ENCODE results near the gene KRT17. TPM values are rescaled to one million over a fixed set of nuclear protein-coding genes. Genes with fewer than 3 reads are reported as not detected.
"Not testable (repeated sequence)": the region's sequence is repeated elsewhere in the genome, so short reads cannot be mapped to it uniquely, and the experiment has no call there.

KRT17 gene
- total and polyA plus RNA-seq, 2 experiments from 2014 or later, result 1.8 to 3.8 TPM

GRCh38 chr17:41610965-41611640 is 13.3 kb downstream of the KRT17 start:
- peaks cover 11% of the 10 kb centered on the region for H3K27me3 ChIP-seq (replicated peaks; ENCODE audit: insufficient read depth)
- no peak overlapping the region for H3K4me2 ChIP-seq (ENCODE audit: unreplicated experiment)
- H4K20me1 ChIP-seq (ENCODE audit: insufficient read depth), result no peaks in the 10 kb centered on the region
- no peak overlapping the region for H3K4me3 ChIP-seq
- H3K9me3 ChIP-seq (ENCODE audit: low read depth), result no peaks in the 10 kb centered on the region
- no peaks in the 10 kb centered on the region for H3K36me3 ChIP-seq (ENCODE audit: low read depth)
- no peak for DNase-seq
- H3K79me2 ChIP-seq (ENCODE audit: insufficient read depth), result no peaks in the 10 kb centered on the region
- no peaks in the 10 kb centered on the region for H3F3A ChIP-seq (ENCODE audit: insufficient read depth)
- in situ Hi-C loops (cut with MboI), result no loop called here
- TF ChIP-seq EZH2 (IDR thresholded peaks at IDR 0.05; ENCODE audit: insufficient read depth, poor library complexity, severe bottlenecking), result no peak
- TF ChIP-seq EZH2phosphoT487 (IDR thresholded peaks at IDR 0.05; ENCODE audit: insufficient read depth, low read depth), result no peak
- no peaks in the 10 kb centered on the region for H3K9me2 ChIP-seq (ENCODE audit: insufficient read depth)
- H3K4me1 ChIP-seq (ENCODE audit: insufficient read depth), result peaks cover 5% of the 10 kb centered on the region; the same call in 1 of the 2 replicates
- no peak overlapping the region for H2AFZ ChIP-seq
- WGBS, 2 experiments (ENCODE audit: low coverage in 1 of 2, low lambda C conversion rate in 2 of 2, missing lambda C conversion rate in 2 of 2), result 79 to 80% methylated on average over 25 of the region's 25 CpGs
- H3K27ac ChIP-seq, result no peak overlapping the region
- H3K9ac ChIP-seq, result no peak overlapping the region

GRCh38 chr17:41610061-41610517 is 14.3 kb downstream of the KRT17 start:
- H2AFZ ChIP-seq; H3F3A ChIP-seq (ENCODE audit: insufficient read depth); H3K36me3 ChIP-seq (ENCODE audit: low read depth); H3K9ac ChIP-seq; H3K4me1 ChIP-seq (ENCODE audit: insufficient read depth); H3K4me2 ChIP-seq (ENCODE audit: unreplicated experiment); H3K9me2 ChIP-seq (ENCODE audit: insufficient read depth); H3K4me3 ChIP-seq; H3K79me2 ChIP-seq (ENCODE audit: insufficient read depth); H3K9me3 ChIP-seq (ENCODE audit: low read depth); in situ Hi-C loops (cut with MboI); H4K20me1 ChIP-seq (ENCODE audit: insufficient read depth); H3K27ac ChIP-seq: not testable (repeated sequence)
- 6 to 10% methylated on average over 10 of the region's 10 CpGs for WGBS, 2 experiments (ENCODE audit: low coverage in 1 of 2, low lambda C conversion rate in 2 of 2, missing lambda C conversion rate in 2 of 2)
- DNase-seq, result peak; percentile 24
- peaks cover 11% of the 10 kb centered on the region; the same call in 1 of the 2 replicates for H3K27me3 ChIP-seq (replicated peaks; ENCODE audit: insufficient read depth)

DNA sequence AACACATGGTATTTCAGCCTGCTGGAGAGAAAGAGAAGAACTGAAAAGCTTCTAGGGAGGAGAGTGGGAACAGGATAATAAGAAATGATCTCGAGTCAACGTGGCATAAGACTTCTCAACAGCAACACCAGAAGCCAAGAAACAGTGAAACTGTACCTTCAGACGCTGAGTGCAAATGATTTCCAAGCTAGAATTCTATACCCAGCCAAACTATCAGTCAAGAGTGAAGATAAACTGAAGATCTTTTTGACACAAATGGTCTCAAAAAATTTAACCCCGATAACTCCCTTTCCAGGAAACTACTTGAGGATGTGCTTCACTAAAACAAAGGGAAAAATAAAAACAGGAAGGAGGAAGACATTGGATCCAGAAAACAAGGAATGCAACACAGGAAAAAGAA is 17.4 kb downstream of the KRT17 start:
- H3K4me2 ChIP-seq (ENCODE audit: unreplicated experiment); H3K4me3 ChIP-seq; H3K4me1 ChIP-seq (ENCODE audit: insufficient read depth); in situ Hi-C loops (cut with MboI); H3K9me3 ChIP-seq (ENCODE audit: low read depth); H3K9ac ChIP-seq; H3K9me2 ChIP-seq (ENCODE audit: insufficient read depth); H3K79me2 ChIP-seq (ENCODE audit: insufficient read depth); H3K36me3 ChIP-seq (ENCODE audit: low read depth); H3K27ac ChIP-seq; DNase-seq; H4K20me1 ChIP-seq (ENCODE audit: insufficient read depth); H3F3A ChIP-seq (ENCODE audit: insufficient read depth); H2AFZ ChIP-seq: not testable (repeated sequence)
- WGBS, 2 experiments (ENCODE audit: low coverage in 1 of 2, low lambda C conversion rate in 2 of 2, missing lambda C conversion rate in 2 of 2), result 27 to 44% methylated on average over 4 of the region's 4 CpGs
- H3K27me3 ChIP-seq (replicated peaks; ENCODE audit: insufficient read depth), result peaks cover 25% of the 10 kb centered on the region

- Histone ChIP-seq H3K36me3 (ENCODE audit: low read depth) (no peaks in the 10 kb centered on the region), H3K9me3 (ENCODE audit: low read depth) (no peaks in the 10 kb centered on the region), H3K27me3 (replicated peaks; ENCODE audit: insufficient read depth) (peaks cover 24% of the 10 kb centered on the region), H3K9me2 (ENCODE audit: insufficient read depth) (no peaks in the 10 kb centered on the region), H4K20me1 (ENCODE audit: insufficient read depth) (no peaks in the 10 kb centered on the region), H3K4me2 (ENCODE audit: unreplicated experiment) (no peak overlapping the region), H3K79me2 (ENCODE audit: insufficient read depth) (no peaks in the 10 kb centered on the region), H3K4me3 (no peak overlapping the region), H3K9ac (no peak overlapping the region), H3F3A (ENCODE audit: insufficient read depth) (no peaks in the 10 kb centered on the region), H3K4me1 (ENCODE audit: insufficient read depth) (no peaks in the 10 kb centered on the region), H2AFZ (no peak overlapping the region), H3K27ac (no peak overlapping the region)
- no peak for TF ChIP-seq EZH2phosphoT487 (IDR thresholded peaks at IDR 0.05; ENCODE audit: insufficient read depth, low read depth)
- TF ChIP-seq EZH2 (IDR thresholded peaks at IDR 0.05; ENCODE audit: insufficient read depth, poor library complexity, severe bottlenecking), result no peak
- DNase-seq, result no peak
- in situ Hi-C loops (cut with MboI), result no loop called here
- WGBS, 2 experiments (ENCODE audit: low coverage in 1 of 2, low lambda C conversion rate in 2 of 2, missing lambda C conversion rate in 2 of 2), result 39 to 40% methylated on average over 2 of the region's 2 CpGs
These were observed 21.9 kb downstream of the KRT17 start for GRCh38 chr17:41602524-41602923.

- WGBS, 2 experiments (ENCODE audit: low coverage in 1 of 2, low lambda C conversion rate in 2 of 2, missing lambda C conversion rate in 2 of 2), result 44 to 53% methylated on average over 4 of the region's 4 CpGs
- peaks cover 27% of the 10 kb centered on the region for H3K27me3 ChIP-seq (replicated peaks; ENCODE audit: insufficient read depth)
These were observed 24.1 kb downstream of the KRT17 start for GRCh38 chr17:41600318-41600717.

More at GRCh38 chr17:41600318-41600717, 24.1 kb downstream of the KRT17 start:
- Histone ChIP-seq H2AFZ (no peak overlapping the region), H3K79me2 (ENCODE audit: insufficient read depth) (no peaks in the 10 kb centered on the region), H3K4me3 (no peak overlapping the region), H3K4me2 (ENCODE audit: unreplicated experiment) (no peak overlapping the region), H3K9ac (no peak overlapping the region), H3K4me1 (ENCODE audit: insufficient read depth) (no peaks in the 10 kb centered on the region), H3K36me3 (ENCODE audit: low read depth) (no peaks in the 10 kb centered on the region), H3F3A (ENCODE audit: insufficient read depth) (no peaks in the 10 kb centered on the region), H3K27ac (no peak overlapping the region), H3K9me2 (ENCODE audit: insufficient read depth) (no peaks in the 10 kb centered on the region), H4K20me1 (ENCODE audit: insufficient read depth) (no peaks in the 10 kb centered on the region), H3K9me3 (ENCODE audit: low read depth) (no peaks in the 10 kb centered on the region)
- TF ChIP-seq EZH2phosphoT487 (IDR thresholded peaks at IDR 0.05; ENCODE audit: insufficient read depth, low read depth) (no peak), EZH2 (IDR thresholded peaks at IDR 0.05; ENCODE audit: insufficient read depth, poor library complexity, severe bottlenecking) (no peak)
- in situ Hi-C loops (cut with MboI), result no loop called here
- DNase-seq, result no peak
